H1 (cell line): Measurements from ENCODE around the gene IGFBP3. TPM values are rescaled to one million over a fixed set of nuclear protein-coding genes. Genes with fewer than 3 reads are reported as not detected.
A peak's percentile ranks its signal among the peaks of the same experiment; 100 is the strongest.

ENCODE experiments used
- CHD2 ChIP-seq: IDR thresholded peaks from 2 replicates; pipeline ENCODE4 v1.6.1; 2012; ENCODE audit warnings: low read length, improper control_type of control experiment
- EZH2 ChIP-seq: fragments of 200-600 bp; sonication (generic); IDR thresholded peaks from 2 replicates; pipeline ENCODE4 v1.7.1; 2012; ENCODE audit warnings: low read depth, mild to moderate bottlenecking, moderate library complexity, low read length, inconsistent platforms; ENCODE audit not compliant: severe bottlenecking
- HDAC2 ChIP-seq, 2 experiments: fragments of 300-600 bp in 1 of 2; sonication (generic) in 1 of 2; IDR thresholded peaks; 2 replicates each; pipeline ENCODE4 v1.6.1; 2011 to 2012; ENCODE audit warnings: low read depth in 2 of 2, low read length in 2 of 2, mild to moderate bottlenecking in 2 of 2, moderate library complexity in 2 of 2, borderline replicate concordance in 1 of 2, inconsistent platforms in 1 of 2
- KDM4A ChIP-seq: IDR thresholded peaks from one replicate; pipeline ENCODE4 v1.7.1; 2012; ENCODE audit warnings: low read depth, mild to moderate bottlenecking, moderate library complexity, low read length, inconsistent platforms; ENCODE audit not compliant: severe bottlenecking
- polyA plus RNA-seq, 7 experiments: library from polyadenylated mRNA; depleted of rRNA in 3 of 7; stranded (reverse) in 5 of 7; unstranded in 2 of 7; fragments of >200 nt in 5 of 7; fragments of 200-250 nt in 2 of 7; gene quantifications; 1 replicate in 5 of 7; 2 replicates in 1 of 7; 4 replicates in 1 of 7; pipeline versions ENCODE4 v1.2.1 to v1.2.3, GENCODE V29; 2011 to 2013; ENCODE audit warnings: missing spikeins in 2 of 7, mixed read lengths in 2 of 7
- total RNA-seq: library from RNA; stranded (reverse); fragmentation: NEBNext Ultra II Directional; extraction: Animal tissue kit (Norgen Biotek cat#: 25700); gene quantifications from 2 replicates; pipeline ENCODE4 v1.2.1, GENCODE V29; 2021
- TF ChIP-seq, protein P1 (sequence below), 3 experiments: IDR thresholded peaks; 1 replicate in 2 of 3; 2 replicates in 1 of 3; pipeline versions ENCODE4 v1.5.1 to v1.6.1; 2011; ENCODE audit warnings: low read length in 3 of 3, mild to moderate bottlenecking in 3 of 3, inconsistent platforms in 2 of 3, low read depth in 1 of 3, moderate library complexity in 1 of 3; ENCODE audit not compliant: insufficient read depth in 1 of 3; ENCODE audit errors: control extremely low read depth in 1 of 3

The IGFBP3 gene
- total and polyA plus RNA-seq, 2 of the 8 experiments (the other 6 are each of a cell fraction or from before 2014, with no cell fraction given) = 5.5 to 12.1 TPM

DNA sequence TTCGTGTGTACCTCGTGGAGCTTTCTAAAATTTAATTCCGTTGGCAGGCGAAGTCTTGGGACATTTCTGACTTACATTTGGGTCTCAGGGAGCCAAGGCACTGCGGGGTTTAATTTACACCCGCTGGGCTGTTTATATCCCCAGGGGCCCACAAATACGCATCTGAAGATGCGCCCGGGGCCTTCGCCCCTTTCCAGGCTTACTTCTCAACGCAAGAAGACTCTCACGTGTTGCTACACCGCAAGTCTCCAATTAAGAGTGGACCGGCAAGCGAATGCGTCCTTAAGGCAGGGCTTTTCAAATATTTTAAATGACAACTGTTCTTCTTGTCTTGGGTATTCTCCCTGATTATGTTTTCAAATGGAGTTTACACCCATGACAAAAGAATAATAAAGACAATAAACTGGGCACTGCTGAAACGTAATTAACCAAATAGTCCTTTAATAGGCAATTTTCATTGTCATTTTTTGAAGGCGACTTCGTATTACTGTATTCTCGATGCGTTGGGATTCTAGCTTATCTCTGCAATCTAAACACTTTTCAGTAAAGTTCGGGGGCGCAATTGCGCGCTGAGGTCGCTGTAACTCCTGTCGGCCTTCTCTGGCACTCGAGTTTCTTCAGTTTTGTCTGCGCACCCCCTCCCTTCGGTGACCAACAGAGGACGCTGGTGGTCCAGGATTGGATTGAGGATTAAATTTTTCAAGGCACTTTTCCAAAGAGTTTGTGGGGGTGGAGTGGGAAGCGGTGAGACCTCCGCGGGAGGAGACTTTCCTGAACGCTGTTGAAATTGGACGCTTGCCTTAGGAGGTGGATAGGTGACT is 837 bp upstream of the IGFBP3 start (continued):
- TF ChIP-seq, protein P1, sequence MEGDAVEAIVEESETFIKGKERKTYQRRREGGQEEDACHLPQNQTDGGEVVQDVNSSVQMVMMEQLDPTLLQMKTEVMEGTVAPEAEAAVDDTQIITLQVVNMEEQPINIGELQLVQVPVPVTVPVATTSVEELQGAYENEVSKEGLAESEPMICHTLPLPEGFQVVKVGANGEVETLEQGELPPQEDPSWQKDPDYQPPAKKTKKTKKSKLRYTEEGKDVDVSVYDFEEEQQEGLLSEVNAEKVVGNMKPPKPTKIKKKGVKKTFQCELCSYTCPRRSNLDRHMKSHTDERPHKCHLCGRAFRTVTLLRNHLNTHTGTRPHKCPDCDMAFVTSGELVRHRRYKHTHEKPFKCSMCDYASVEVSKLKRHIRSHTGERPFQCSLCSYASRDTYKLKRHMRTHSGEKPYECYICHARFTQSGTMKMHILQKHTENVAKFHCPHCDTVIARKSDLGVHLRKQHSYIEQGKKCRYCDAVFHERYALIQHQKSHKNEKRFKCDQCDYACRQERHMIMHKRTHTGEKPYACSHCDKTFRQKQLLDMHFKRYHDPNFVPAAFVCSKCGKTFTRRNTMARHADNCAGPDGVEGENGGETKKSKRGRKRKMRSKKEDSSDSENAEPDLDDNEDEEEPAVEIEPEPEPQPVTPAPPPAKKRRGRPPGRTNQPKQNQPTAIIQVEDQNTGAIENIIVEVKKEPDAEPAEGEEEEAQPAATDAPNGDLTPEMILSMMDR (IDR thresholded peaks at IDR 0.05; ENCODE audit: control extremely low read depth in 1 of 3, insufficient read depth in 1 of 3, low read depth in 1 of 3, low read length in 3 of 3) = peak; percentile 80 to 95 (median 94)
- TF ChIP-seq HDAC2 (IDR thresholded peaks at IDR 0.05; ENCODE audit: borderline replicate concordance in 1 of 2, low read depth in 2 of 2, low read length in 2 of 2) = peak in 1 of 2 experiments; percentile 79; a peak in 1 of 4 replicates
- peak; percentile 60 for TF ChIP-seq KDM4A
- no peak for TF ChIP-seq CHD2
- TF ChIP-seq EZH2 = peak; percentile 61
